Activated T-cell treated with anti-CD3 and anti-CD28 coated beads, Interleukin-2, amount 50 U/mL, for 24 hours (primary cell): ENCODE data around the gene ESRRB.

Source experiments
- DNase-seq: peaks from one replicate; pipeline ENCODE4 v3.0.0-alpha.2; 2020
- H3K27ac Mint-ChIP-seq: 2 replicates; pipeline ENCODE4 v1.8.0; 2020; ENCODE audit warnings: mild to moderate bottlenecking, mixed read lengths
- H3K27me3 Mint-ChIP-seq: 2 replicates; pipeline ENCODE4 v1.8.0; 2020; ENCODE audit warnings: mixed read lengths
- H3K36me3 Mint-ChIP-seq: 2 replicates; pipeline ENCODE4 v1.8.0; 2020; ENCODE audit warnings: low read depth, mixed read lengths
- H3K4me1 Mint-ChIP-seq: 2 replicates; pipeline ENCODE4 v1.8.0; 2020; ENCODE audit warnings: low read depth, mixed read lengths
- H3K4me3 Mint-ChIP-seq: 2 replicates; pipeline ENCODE4 v1.8.0; 2020; ENCODE audit warnings: mild to moderate bottlenecking, moderate library complexity, mixed read lengths
- H3K9me3 Mint-ChIP-seq: 2 replicates; pipeline ENCODE4 v1.8.0; 2020; ENCODE audit warnings: mixed read lengths

ESRRB gene

GRCh38 chr14:76472199-76472723 is 96.3 kb downstream of the ESRRB start:
- Mint-ChIP-seq H3K27me3 (peaks cover 25% of the 10 kb centered on the region), H3K4me1 (no peaks in the 10 kb centered on the region), H3K9me3 (no peaks in the 10 kb centered on the region), H3K4me3 (no peak overlapping the region), H3K27ac (no peak overlapping the region), H3K36me3 (no peaks in the 10 kb centered on the region)
- no peak for DNase-seq

DNA sequence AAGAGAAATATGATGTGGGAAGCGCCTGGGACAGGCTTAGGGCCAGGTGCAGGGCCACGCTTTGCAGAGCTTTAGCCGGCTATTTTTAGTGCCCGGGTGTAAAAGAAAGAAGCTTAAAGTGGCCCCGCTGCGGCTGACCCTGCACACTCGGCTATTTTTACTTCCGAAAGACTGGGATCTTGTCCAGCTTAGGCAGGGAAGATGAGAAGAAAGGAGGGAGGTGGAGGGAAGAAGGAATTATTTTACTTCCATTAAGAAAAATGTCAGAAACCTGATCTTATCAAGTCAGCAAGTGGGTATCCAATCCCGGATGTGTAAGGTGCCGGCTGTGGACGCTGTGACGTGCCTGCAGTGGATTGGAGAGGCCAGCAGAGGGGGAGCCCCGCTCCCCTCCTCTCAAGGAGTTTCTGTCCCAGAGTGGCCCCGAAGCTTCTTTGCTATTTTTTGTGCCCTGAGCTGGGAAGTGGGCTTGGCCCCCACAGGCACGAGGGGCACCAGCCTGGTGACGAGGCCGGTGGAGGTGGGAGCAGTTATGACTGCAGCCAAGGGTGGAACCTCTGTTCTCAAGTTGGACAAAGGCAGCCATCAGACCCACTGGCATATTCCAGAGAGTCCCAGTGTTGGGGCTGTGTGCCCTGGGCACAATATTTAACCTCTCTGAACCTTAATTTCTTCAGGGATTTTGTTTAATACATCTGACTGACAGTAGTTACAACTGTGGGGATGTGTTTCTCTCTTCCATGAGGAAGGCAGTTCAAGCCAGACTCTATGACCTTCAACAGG is 97.7 kb downstream of the ESRRB start:
- Mint-ChIP-seq H3K36me3 (no peaks in the 10 kb centered on the region), H3K27ac (no peak overlapping the region), H3K9me3 (no peaks in the 10 kb centered on the region), H3K4me3 (no peak overlapping the region), H3K4me1 (no peaks in the 10 kb centered on the region), H3K27me3 (peaks cover 25% of the 10 kb centered on the region)
- no peak for DNase-seq

DNA sequence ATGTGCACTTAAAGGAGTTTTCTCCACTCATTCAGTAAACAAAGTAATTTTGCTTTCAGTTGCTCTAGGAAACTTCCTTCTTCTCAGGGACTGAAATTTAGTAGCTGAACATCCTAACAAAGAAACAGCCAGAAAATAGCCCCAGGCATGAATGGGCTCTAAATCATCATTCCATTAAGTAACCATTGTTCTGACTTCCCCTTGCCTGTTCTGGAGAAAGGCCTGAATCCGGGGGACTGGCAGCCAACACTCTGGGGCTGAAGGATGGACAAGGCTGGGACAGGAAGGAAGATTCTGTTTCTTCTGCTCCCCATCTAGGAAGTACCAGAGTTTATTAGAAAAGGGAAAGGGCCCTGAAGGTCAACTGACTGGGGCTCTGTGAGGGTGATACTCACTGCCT is 104.5 kb downstream of the ESRRB start:
- no peak overlapping the region for H3K4me3 Mint-ChIP-seq
- no peaks in the 10 kb centered on the region for H3K4me1 Mint-ChIP-seq
- no peaks in the 10 kb centered on the region for H3K9me3 Mint-ChIP-seq
- DNase-seq: no peak
- no peaks in the 10 kb centered on the region for H3K36me3 Mint-ChIP-seq
- H3K27ac Mint-ChIP-seq: no peak overlapping the region
- no peaks in the 10 kb centered on the region for H3K27me3 Mint-ChIP-seq

DNA sequence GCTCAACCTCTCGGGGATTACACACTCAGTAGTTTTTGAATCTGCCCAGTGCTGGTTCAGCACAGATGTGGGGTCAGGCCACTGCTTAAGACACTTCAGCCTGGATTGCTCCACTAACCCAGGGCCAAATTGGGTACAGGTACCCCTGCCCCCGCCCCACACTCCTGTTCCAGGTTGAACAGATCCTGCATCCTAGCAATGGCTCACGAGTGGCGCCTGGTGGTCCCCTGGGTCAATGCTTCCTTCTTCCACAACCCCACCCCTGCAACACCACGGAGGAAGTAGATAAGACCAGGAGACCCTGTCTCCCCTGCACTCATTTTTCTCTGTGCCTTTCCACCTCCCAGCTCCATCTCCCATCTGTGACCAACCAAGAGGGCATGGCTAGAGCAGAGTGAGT is 108.4 kb downstream of the ESRRB start:
- Mint-ChIP-seq H3K27me3 (no peaks in the 10 kb centered on the region), H3K36me3 (no peaks in the 10 kb centered on the region), H3K4me3 (no peak overlapping the region), H3K27ac (no peak overlapping the region), H3K9me3 (no peaks in the 10 kb centered on the region), H3K4me1 (no peaks in the 10 kb centered on the region)
- DNase-seq: no peak

DNA sequence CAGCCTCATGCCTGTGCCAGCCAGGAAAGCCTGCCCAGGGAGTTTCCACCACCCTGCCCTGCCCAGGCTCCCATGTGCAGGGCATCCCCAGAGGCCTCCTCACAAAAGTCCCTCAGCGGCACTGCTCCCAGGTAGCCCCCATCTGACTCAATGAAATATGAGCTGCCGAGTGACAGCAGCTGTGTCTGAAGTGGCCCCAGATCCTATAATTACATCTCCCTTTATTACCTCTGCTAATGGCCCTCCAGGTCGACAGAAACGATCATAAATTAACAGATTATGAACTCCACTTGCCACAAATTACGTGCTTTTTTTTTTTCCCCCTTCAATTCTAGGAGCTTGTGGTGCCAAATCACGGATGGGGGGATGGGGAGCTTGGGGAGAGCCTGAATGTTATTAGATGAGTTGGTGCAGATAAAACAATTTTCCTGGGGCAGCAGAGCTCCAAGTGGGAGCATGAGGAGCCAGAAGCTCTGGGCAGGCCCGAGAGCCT is 110.4 kb downstream of the ESRRB start:
- DNase-seq: no peak
- no peak overlapping the region for H3K4me3 Mint-ChIP-seq
- H3K4me1 Mint-ChIP-seq: no peaks in the 10 kb centered on the region
- H3K27me3 Mint-ChIP-seq: no peaks in the 10 kb centered on the region
- H3K27ac Mint-ChIP-seq: no peak overlapping the region
- H3K9me3 Mint-ChIP-seq: no peaks in the 10 kb centered on the region
- H3K36me3 Mint-ChIP-seq: no peaks in the 10 kb centered on the region

DNA sequence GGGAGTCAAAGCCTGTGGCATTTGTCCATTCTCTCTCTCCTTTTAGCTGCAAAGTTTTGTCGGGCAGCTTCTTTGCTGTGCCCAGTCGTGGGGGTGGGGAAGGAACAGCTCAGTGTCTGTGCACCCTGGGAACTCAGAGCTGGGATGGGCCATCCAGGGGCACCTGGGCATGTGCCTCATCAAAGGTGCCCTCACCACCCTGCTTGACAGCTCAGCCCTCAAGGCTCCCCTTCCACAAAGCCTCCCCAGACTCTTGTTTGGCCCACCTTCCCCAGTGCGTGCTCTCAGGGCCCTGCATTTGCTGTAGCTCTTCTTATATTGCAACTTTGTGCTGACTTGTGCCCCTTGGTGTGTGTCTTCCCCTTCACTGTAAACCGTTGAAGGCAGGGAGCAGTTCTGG is 112.6 kb downstream of the ESRRB start:
- no peak for DNase-seq
- Mint-ChIP-seq H3K27ac (no peak overlapping the region), H3K27me3 (no peaks in the 10 kb centered on the region), H3K9me3 (no peaks in the 10 kb centered on the region), H3K4me1 (no peaks in the 10 kb centered on the region), H3K4me3 (no peak overlapping the region), H3K36me3 (no peaks in the 10 kb centered on the region)

DNA sequence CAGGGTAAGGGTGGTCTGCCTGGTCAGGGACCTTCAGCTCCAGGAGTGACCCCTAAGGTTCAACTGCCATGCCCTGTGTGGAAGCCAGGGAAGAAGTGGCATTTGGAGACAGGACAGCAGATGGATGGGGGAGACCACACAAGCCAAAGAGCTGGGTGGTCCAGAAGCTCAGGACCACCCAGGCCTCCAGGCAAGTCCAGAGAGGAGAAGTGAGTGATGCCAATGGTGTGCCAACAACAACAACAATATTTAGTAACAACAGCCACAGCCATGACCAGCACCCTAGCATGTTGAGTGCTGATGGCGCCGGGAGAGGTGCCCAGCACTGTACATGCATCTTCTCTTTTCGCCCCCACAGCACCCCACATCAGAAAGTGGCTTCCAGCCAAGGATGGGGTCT is 113.7 kb downstream of the ESRRB start:
- DNase-seq: no peak
- Mint-ChIP-seq H3K36me3 (no peaks in the 10 kb centered on the region), H3K4me3 (no peak overlapping the region), H3K27ac (no peak overlapping the region), H3K9me3 (no peaks in the 10 kb centered on the region), H3K27me3 (no peaks in the 10 kb centered on the region), H3K4me1 (no peaks in the 10 kb centered on the region)

- DNase-seq: no peak
- H3K27ac Mint-ChIP-seq: no peak overlapping the region
- no peaks in the 10 kb centered on the region for H3K36me3 Mint-ChIP-seq
- H3K4me3 Mint-ChIP-seq: no peak overlapping the region
- H3K27me3 Mint-ChIP-seq: no peaks in the 10 kb centered on the region
- H3K9me3 Mint-ChIP-seq: no peaks in the 10 kb centered on the region
- H3K4me1 Mint-ChIP-seq: no peaks in the 10 kb centered on the region
Measured at GRCh38 chr14:76490111-76490510, 114.2 kb downstream of the ESRRB start.

DNA sequence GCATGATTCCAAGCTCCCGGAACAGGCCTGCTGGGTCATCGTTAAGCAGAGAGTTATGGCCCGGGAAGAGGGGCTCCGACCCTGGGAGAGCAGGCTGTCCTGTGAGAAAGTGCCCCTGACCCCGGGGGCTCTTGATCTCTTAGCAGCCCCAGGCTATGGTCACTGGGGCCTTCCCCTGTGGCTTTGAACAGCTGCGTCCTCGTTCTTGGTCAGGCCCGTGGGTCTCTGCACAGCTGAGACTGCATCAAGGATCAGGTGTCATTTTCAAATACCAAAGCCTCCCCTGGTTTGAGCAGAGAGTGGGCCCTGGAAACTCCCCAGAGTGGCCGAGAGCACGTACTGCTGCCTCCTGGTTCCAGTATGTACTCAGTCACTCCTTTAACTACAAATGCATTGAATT is 114.8 kb downstream of the ESRRB start:
- H3K36me3 Mint-ChIP-seq: no peaks in the 10 kb centered on the region
- no peak overlapping the region for H3K27ac Mint-ChIP-seq
- H3K9me3 Mint-ChIP-seq: no peaks in the 10 kb centered on the region
- DNase-seq: no peak
- no peak overlapping the region for H3K4me3 Mint-ChIP-seq
- no peaks in the 10 kb centered on the region for H3K4me1 Mint-ChIP-seq
- no peaks in the 10 kb centered on the region for H3K27me3 Mint-ChIP-seq

- no peaks in the 10 kb centered on the region for H3K36me3 Mint-ChIP-seq
- no peaks in the 10 kb centered on the region for H3K9me3 Mint-ChIP-seq
- H3K4me1 Mint-ChIP-seq: no peaks in the 10 kb centered on the region
- peaks cover 4% of the 10 kb centered on the region for H3K27me3 Mint-ChIP-seq
- H3K4me3 Mint-ChIP-seq: no peak overlapping the region
- DNase-seq: no peak
- H3K27ac Mint-ChIP-seq: no peak overlapping the region
Measured at GRCh38 chr14:76491172-76491930, 115.4 kb downstream of the ESRRB start.

DNA sequence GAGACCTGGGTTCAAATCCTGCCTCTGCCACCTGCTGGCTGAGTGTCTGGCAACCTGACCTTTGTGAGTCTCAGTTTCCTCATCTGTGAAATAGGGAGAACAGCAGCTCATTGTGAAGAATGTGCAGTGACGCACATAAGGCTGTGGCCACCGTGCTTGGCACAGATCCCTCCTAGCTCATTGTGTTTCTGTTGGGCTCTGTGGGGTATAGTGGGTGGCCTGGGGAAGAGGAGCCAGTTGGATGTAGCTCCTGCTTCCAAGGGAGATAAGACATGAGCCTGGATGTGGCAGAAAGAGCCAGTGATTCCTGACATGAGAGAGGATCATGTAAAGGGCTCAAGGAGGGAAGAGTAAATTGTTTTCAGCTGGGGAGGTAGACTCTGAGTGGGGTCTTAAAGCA is 120.0 kb downstream of the ESRRB start:
- Mint-ChIP-seq H3K27me3 (peaks cover 10% of the 10 kb centered on the region), H3K36me3 (no peaks in the 10 kb centered on the region), H3K27ac (no peak overlapping the region), H3K4me1 (no peaks in the 10 kb centered on the region), H3K4me3 (no peak overlapping the region), H3K9me3 (no peaks in the 10 kb centered on the region)
- DNase-seq: no peak

DNA sequence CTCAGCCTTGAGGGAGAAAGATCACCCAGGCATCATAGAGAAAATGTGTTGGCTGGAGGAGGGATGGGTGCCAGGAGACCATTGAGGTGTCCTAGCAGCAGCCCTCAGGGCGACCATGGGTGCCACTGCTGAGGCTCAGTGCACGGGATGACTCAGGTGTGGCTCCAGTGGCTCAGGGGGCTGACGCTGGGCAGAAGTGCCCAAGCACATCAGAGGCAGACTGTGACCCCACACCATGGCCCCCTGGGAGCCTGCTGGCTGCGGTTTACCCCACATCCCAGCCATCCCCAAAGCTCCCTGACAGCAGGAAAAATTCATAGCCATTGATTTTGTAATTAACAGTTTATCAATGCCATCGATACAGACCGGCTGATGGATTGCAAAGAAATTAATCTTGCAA is 120.7 kb downstream of the ESRRB start:
- H3K27ac Mint-ChIP-seq: no peak overlapping the region
- H3K36me3 Mint-ChIP-seq: no peaks in the 10 kb centered on the region
- H3K9me3 Mint-ChIP-seq: no peaks in the 10 kb centered on the region
- H3K4me3 Mint-ChIP-seq: no peak overlapping the region
- no peak for DNase-seq
- peaks cover 10% of the 10 kb centered on the region for H3K27me3 Mint-ChIP-seq
- H3K4me1 Mint-ChIP-seq: no peaks in the 10 kb centered on the region

DNA sequence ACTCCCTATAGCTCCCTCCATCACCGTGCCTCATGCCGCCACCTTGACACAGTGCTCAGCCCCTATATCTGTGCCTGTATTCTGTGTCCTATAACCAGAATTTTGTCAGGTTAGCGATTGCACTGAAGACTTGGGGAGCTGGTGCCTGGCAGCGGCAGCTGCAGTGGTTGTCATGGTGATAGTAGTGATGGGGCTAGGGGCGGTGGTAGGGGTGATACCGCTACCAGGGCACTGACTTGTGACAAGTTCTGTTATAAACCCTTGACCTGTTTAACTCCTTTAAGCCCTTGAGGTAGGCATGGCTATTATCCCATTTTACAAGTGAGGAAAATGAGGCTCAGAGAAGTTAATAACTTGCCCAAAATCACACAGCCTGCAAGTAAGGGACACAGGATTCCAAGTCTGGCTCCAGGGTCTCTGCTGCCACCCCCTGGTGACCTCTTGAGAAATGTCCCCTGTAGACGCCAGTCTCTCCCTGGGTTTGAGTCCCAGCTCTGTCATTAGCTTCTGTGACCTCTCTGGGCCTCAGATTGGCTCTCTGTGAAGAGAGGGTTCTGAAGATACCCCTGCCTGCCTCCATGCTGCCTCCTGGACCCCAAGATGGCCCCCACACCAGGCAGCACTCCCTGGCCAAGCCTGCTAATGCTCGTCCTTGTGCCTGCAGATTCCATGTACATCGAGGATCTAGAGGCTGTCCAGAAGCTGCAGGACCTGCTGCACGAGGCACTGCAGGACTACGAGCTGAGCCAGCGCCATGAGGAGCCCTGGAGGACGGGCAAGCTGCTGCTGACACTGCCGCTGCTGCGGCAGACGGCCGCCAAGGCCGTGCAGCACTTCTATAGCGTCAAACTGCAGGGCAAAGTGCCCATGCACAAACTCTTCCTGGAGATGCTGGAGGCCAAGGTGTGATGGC is 121.9 kb downstream of the ESRRB start:
- Mint-ChIP-seq H3K9me3 (no peaks in the 10 kb centered on the region), H3K36me3 (no peaks in the 10 kb centered on the region), H3K4me1 (no peaks in the 10 kb centered on the region), H3K27ac (no peak overlapping the region), H3K27me3 (peaks cover 10% of the 10 kb centered on the region), H3K4me3 (no peak overlapping the region)
- DNase-seq: no peak

GRCh38 chr14:76498463-76498935 is 122.6 kb downstream of the ESRRB start:
- DNase-seq: no peak
- Mint-ChIP-seq H3K4me1 (no peaks in the 10 kb centered on the region), H3K9me3 (no peaks in the 10 kb centered on the region), H3K36me3 (no peaks in the 10 kb centered on the region), H3K27ac (no peak overlapping the region), H3K4me3 (no peak overlapping the region), H3K27me3 (peaks cover 10% of the 10 kb centered on the region)
